ENCODE measurements around the gene SDC3. TPM values are rescaled to one million over a fixed set of nuclear protein-coding genes. Genes with fewer than 3 reads are reported as not detected.
A peak's percentile ranks its signal among the peaks of the same experiment; 100 is the strongest.
"Not testable (repeated sequence)": the region's sequence is repeated elsewhere in the genome, so short reads cannot be mapped to it uniquely, and the experiment has no call there.

The SDC3 gene
- 9.6 and 18.8 TPM in 2 replicates for total RNA-seq (2012; rRNA removed)

GRCh38 chr1:30908696-30909364 is at the start of gene SDC3:
TSS of gene SDC3 (minus strand) at chr1:30908758. CDS start at chr1:30908586, 172 bp downstream.
- H3K4me1 ChIP-seq (ENCODE audit: control insufficient read depth, insufficient read depth, low read length), result peaks cover 36% of the 10 kb centered on the region
- peak within 1 kb of the TSS; percentile 76 for H3K4me3 ChIP-seq (ENCODE audit: low read length)
- H3K9ac ChIP-seq (ENCODE audit: low read depth, low read length), result peak within 1 kb of the TSS; percentile 81
- H3K9me3 ChIP-seq (replicated peaks; ENCODE audit: low read length), result no peaks in the 10 kb centered on the region
- H3K4me2 ChIP-seq (ENCODE audit: low read length), result peak within 1 kb of the TSS; percentile 94
- H3K27me3 ChIP-seq (ENCODE audit: control insufficient read depth, insufficient read depth, low read length), result no peaks in the 10 kb centered on the region
- H3K36me3 ChIP-seq (ENCODE audit: insufficient read depth, low read length), result no peaks in the 10 kb centered on the region

GRCh38 chr1:30957560-30958222 is 49.1 kb upstream of the SDC3 start:
- Histone ChIP-seq H3K27me3 (ENCODE audit: control insufficient read depth, insufficient read depth, low read length) (no peaks in the 10 kb centered on the region), H3K36me3 (ENCODE audit: insufficient read depth, low read length) (peaks cover 56% of the 10 kb centered on the region), H3K9ac (ENCODE audit: low read depth, low read length) (no peak overlapping the region), H3K4me2 (ENCODE audit: low read length) (no peak overlapping the region), H3K4me3 (ENCODE audit: low read length) (no peak overlapping the region), H3K9me3 (replicated peaks; ENCODE audit: low read length) (no peaks in the 10 kb centered on the region), H3K4me1 (ENCODE audit: control insufficient read depth, insufficient read depth, low read length) (peaks cover 17% of the 10 kb centered on the region)

- Histone ChIP-seq H3K36me3 (ENCODE audit: insufficient read depth, low read length) (peaks cover 62% of the 10 kb centered on the region), H3K4me3 (ENCODE audit: low read length) (no peak overlapping the region), H3K9ac (ENCODE audit: low read depth, low read length) (peak overlapping the region; percentile 47), H3K9me3 (replicated peaks; ENCODE audit: low read length) (no peaks in the 10 kb centered on the region), H3K4me1 (ENCODE audit: control insufficient read depth, insufficient read depth, low read length) (peaks cover 17% of the 10 kb centered on the region), H3K27me3 (ENCODE audit: control insufficient read depth, insufficient read depth, low read length) (no peaks in the 10 kb centered on the region), H3K4me2 (ENCODE audit: low read length) (peak overlapping the region; percentile 66)
Observed at GRCh38 chr1:30955448-30956015, 47.0 kb upstream of the SDC3 start.

DNA sequence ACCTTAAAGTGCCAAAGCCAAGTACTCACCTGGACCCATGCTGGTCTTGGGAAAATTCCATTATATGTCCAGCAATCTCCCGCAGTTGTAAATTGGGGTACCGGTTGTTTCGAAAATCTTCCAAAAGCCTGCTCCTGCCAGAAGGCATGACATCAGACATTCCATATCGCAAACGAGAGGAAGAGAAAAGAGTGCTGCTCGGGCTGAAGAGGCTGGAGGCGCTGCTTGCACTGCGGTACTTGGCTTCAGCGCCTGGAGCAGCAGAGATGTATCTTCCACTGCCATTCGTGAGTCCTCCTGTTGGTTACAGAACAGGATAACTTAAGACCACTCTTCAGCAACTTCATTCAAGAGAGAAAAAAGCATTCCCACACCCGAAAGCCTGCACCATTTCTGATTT is 45.1 kb upstream of the SDC3 start:
- H3K9me3 ChIP-seq (replicated peaks; ENCODE audit: low read length), result no peaks in the 10 kb centered on the region
- H3K36me3 ChIP-seq (ENCODE audit: insufficient read depth, low read length), result peaks cover 63% of the 10 kb centered on the region
- H3K4me2 ChIP-seq (ENCODE audit: low read length), result no peak overlapping the region
- H3K27me3 ChIP-seq (ENCODE audit: control insufficient read depth, insufficient read depth, low read length), result no peaks in the 10 kb centered on the region
- H3K4me1 ChIP-seq (ENCODE audit: control insufficient read depth, insufficient read depth, low read length), result peaks cover 20% of the 10 kb centered on the region
- H3K9ac ChIP-seq (ENCODE audit: low read depth, low read length), result no peak overlapping the region
- no peak overlapping the region for H3K4me3 ChIP-seq (ENCODE audit: low read length)

- no peaks in the 10 kb centered on the region for H3K9me3 ChIP-seq (replicated peaks; ENCODE audit: low read length)
- no peak overlapping the region for H3K4me2 ChIP-seq (ENCODE audit: low read length)
- H3K9ac ChIP-seq (ENCODE audit: low read depth, low read length), result no peak overlapping the region
- H3K4me1 ChIP-seq (ENCODE audit: control insufficient read depth, insufficient read depth, low read length), result peaks cover 23% of the 10 kb centered on the region
- no peaks in the 10 kb centered on the region for H3K27me3 ChIP-seq (ENCODE audit: control insufficient read depth, insufficient read depth, low read length)
- no peak overlapping the region for H3K4me3 ChIP-seq (ENCODE audit: low read length)
- H3K36me3 ChIP-seq (ENCODE audit: insufficient read depth, low read length), result peaks cover 71% of the 10 kb centered on the region
Observed at GRCh38 chr1:30952098-30952497, 43.5 kb upstream of the SDC3 start.

- Histone ChIP-seq H3K36me3 (ENCODE audit: insufficient read depth, low read length) (peaks cover 71% of the 10 kb centered on the region), H3K9ac (ENCODE audit: low read depth, low read length) (no peak overlapping the region), H3K4me1 (ENCODE audit: control insufficient read depth, insufficient read depth, low read length) (peaks cover 11% of the 10 kb centered on the region), H3K9me3 (replicated peaks; ENCODE audit: low read length) (no peaks in the 10 kb centered on the region), H3K27me3 (ENCODE audit: control insufficient read depth, insufficient read depth, low read length) (no peaks in the 10 kb centered on the region), H3K4me3 (ENCODE audit: low read length) (no peak overlapping the region), H3K4me2 (ENCODE audit: low read length) (no peak overlapping the region)
Observed at GRCh38 chr1:30950700-30951099, 42.1 kb upstream of the SDC3 start.

DNA sequence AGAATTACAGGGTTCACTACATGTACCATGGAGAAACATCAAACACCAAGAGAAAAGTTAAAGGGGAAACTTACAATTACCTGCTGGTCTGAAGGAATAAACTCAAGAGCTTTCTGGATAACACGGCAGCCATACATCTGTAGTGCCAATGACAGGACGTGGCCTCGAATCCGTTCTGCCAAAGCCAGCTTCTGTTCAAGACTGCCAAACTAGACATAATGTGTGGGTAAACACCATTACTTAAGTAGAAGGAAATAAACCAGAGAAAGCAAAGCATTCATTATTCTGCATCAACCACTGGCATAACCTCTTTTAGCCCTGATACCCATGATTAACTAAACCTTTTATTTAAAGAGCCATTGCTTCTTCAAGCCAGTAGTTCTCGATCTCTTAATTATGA is 41.5 kb upstream of the SDC3 start:
- H3K4me1 ChIP-seq (ENCODE audit: control insufficient read depth, insufficient read depth, low read length), result peaks cover 5% of the 10 kb centered on the region
- H3K9me3 ChIP-seq (replicated peaks; ENCODE audit: low read length), result no peaks in the 10 kb centered on the region
- H3K4me2 ChIP-seq (ENCODE audit: low read length), result no peak overlapping the region
- H3K4me3 ChIP-seq (ENCODE audit: low read length), result no peak overlapping the region
- no peak overlapping the region for H3K9ac ChIP-seq (ENCODE audit: low read depth, low read length)
- H3K36me3 ChIP-seq (ENCODE audit: insufficient read depth, low read length), result peaks cover 77% of the 10 kb centered on the region
- no peaks in the 10 kb centered on the region for H3K27me3 ChIP-seq (ENCODE audit: control insufficient read depth, insufficient read depth, low read length)

DNA sequence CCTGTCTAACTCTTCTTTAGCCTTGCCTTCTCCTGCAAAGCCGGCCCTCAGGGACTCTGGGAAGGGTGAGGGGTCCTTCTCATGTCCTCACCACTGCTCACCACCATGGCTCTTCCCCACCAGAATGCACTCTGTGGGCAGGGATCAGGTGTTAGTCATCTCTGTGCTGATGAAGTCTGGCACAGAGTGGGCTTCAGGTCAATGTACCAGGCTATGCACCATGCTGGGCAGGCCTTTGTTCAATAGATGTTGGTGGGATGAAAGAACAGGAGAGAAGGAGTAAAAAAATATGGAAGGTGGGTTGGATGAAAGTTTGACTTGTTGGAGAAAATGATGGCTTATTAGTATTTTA is 40.9 kb upstream of the SDC3 start:
- H3K36me3 ChIP-seq (ENCODE audit: insufficient read depth, low read length), result peaks cover 81% of the 10 kb centered on the region
- H3K27me3 ChIP-seq (ENCODE audit: control insufficient read depth, insufficient read depth, low read length); H3K4me3 ChIP-seq (ENCODE audit: low read length); H3K9me3 ChIP-seq (replicated peaks; ENCODE audit: low read length); H3K4me2 ChIP-seq (ENCODE audit: low read length); H3K9ac ChIP-seq (ENCODE audit: low read depth, low read length); H3K4me1 ChIP-seq (ENCODE audit: control insufficient read depth, insufficient read depth, low read length): not testable (repeated sequence)

DNA sequence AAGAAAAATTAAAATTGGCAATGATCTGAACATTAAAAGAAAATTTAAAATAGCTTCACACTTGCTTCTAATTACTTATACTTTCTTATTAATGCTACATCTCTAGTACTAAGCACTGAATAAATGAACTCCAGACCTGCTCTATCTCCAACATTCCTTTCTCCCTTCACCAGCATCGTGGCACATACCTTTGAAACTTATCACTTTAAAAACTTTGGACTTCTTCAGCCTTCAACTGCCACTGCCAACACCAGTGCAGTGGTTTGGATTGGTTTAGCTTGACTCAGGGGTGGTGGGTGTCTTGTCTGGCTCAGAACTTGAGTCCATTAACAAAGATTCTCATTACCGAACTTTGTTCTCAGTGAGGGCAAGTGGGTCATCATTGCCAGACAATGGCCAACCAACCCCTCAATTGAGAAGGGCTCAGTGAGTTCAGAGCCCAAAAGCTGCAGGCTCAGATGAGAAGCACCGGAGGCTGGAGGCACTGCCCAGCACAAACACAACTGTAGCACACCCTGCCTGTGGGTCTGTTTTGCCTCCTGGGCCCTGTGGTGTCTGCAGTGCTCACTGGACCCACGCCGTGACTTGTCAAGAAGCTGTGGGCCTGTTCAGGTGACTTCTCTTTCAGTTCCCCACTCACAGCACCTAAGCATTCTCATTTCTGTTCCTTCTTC is 40.4 kb upstream of the SDC3 start:
- not testable (repeated sequence) for H3K4me1 ChIP-seq (ENCODE audit: control insufficient read depth, insufficient read depth, low read length); H3K27me3 ChIP-seq (ENCODE audit: control insufficient read depth, insufficient read depth, low read length); H3K4me3 ChIP-seq (ENCODE audit: low read length); H3K9me3 ChIP-seq (replicated peaks; ENCODE audit: low read length); H3K4me2 ChIP-seq (ENCODE audit: low read length); H3K9ac ChIP-seq (ENCODE audit: low read depth, low read length)
- H3K36me3 ChIP-seq (ENCODE audit: insufficient read depth, low read length), result peaks cover 77% of the 10 kb centered on the region

- Histone ChIP-seq H3K27me3 (ENCODE audit: control insufficient read depth, insufficient read depth, low read length) (no peaks in the 10 kb centered on the region), H3K36me3 (ENCODE audit: insufficient read depth, low read length) (peaks cover 75% of the 10 kb centered on the region), H3K4me1 (ENCODE audit: control insufficient read depth, insufficient read depth, low read length) (peaks cover 5% of the 10 kb centered on the region), H3K4me3 (ENCODE audit: low read length) (no peak overlapping the region), H3K9me3 (replicated peaks; ENCODE audit: low read length) (no peaks in the 10 kb centered on the region), H3K4me2 (ENCODE audit: low read length) (no peak overlapping the region), H3K9ac (ENCODE audit: low read depth, low read length) (no peak overlapping the region)
Observed at GRCh38 chr1:30948278-30948677, 39.7 kb upstream of the SDC3 start.

DNA sequence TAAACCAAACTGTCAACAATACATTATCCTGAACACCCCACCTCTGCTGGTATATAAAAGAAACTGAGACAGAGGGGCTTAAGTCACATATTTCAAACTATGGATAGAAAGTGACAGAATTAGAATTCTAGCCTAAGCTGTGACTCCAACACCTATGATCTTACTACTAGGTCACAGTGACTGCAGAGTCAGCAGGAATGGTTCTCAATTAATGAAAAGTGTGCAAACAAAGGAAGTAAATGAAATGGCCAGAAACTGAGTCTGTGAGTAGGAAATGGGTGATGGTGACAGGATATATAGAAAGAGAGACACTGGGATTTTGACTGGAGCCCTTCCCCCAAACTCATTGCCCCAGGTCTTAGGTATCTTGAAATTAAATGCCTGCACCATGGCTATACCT is 38.7 kb upstream of the SDC3 start:
- H3K36me3 ChIP-seq (ENCODE audit: insufficient read depth, low read length), result peaks cover 75% of the 10 kb centered on the region
- H3K27me3 ChIP-seq (ENCODE audit: control insufficient read depth, insufficient read depth, low read length), result no peaks in the 10 kb centered on the region
- no peaks in the 10 kb centered on the region for H3K9me3 ChIP-seq (replicated peaks; ENCODE audit: low read length)
- H3K4me3 ChIP-seq (ENCODE audit: low read length), result no peak overlapping the region
- H3K4me2 ChIP-seq (ENCODE audit: low read length), result no peak overlapping the region
- H3K9ac ChIP-seq (ENCODE audit: low read depth, low read length), result no peak overlapping the region
- peaks cover 9% of the 10 kb centered on the region for H3K4me1 ChIP-seq (ENCODE audit: control insufficient read depth, insufficient read depth, low read length)

All from skeletal muscle satellite cell (primary cell).